Measurements from ENCODE around the gene HOMER3. TPM values are rescaled to one million over a fixed set of nuclear protein-coding genes. Genes with fewer than 3 reads are reported as not detected.

Gene HOMER3
- total RNA-seq = 1 to 10 TPM in 1 of 3 donors, under 1 TPM in 2; 0.53 to 1.1 (median 0.79) TPM

DNA sequence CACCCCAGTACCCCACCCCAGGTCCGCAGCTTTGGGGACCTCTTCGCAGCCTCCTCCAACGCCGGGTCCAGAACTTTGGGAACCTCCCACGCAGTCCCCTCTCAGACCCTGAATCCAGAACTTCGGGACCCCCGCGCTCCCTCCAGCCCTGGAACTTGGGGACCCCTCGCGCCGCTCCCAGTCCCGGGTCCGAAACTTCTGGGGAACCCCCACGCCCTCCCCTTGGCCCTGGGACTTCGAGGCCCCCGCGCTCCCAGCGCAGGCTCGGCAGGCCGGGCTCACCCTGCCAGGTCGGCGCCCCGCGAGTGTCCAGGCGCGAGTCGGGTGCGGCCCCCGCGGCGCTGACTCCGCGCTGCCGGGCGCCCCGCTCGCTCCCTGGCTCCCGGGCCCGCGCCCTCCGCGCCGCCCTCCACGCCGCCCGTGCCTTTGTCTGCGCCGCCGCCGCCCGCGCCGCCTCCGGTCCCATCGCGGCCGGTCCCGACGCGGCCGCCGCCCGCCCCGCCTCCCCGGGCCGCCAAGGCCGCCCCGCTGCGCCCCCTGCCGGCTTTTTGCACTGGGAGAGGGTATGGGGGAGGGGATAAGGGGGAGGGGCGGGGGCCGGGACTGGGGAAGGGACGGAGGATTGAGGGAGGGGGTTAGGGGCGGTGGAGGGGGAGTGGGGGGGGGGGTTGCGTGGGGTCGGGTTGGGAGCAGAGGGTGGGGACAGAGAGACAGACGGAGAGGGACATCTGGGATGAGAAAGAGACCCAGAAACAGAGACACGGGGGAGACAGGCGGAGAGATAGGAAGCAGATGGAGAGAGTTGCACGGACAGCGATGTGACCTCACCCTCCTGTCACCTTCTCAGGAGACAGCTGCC, at the start of gene HOMER3:
HOMER3 (minus strand) TSS at position 449 of the 859 bp plus-strand sequence. CDS start 2,235 bp downstream, outside the sequence.
- Mint-ChIP-seq H3K27me3 (ENCODE audit: low read depth) (peaks cover 40% of the 10 kb centered on the region), H3K4me1 (ENCODE audit: low read depth) (peaks cover 12% of the 10 kb centered on the region), H3K36me3 (ENCODE audit: insufficient read depth) (no peaks in the 10 kb centered on the region), H3K9me3 (no peaks in the 10 kb centered on the region), H3K4me3 (peak within 1 kb of the TSS; percentile 67)
- peak; percentile 78 for DNase-seq
- peak; percentile 89 to 90 for ATAC-seq

- Mint-ChIP-seq H3K27me3 (ENCODE audit: low read depth) (no peaks in the 10 kb centered on the region), H3K36me3 (ENCODE audit: insufficient read depth) (peaks cover 23% of the 10 kb centered on the region), H3K9me3 (no peaks in the 10 kb centered on the region), H3K4me1 (ENCODE audit: low read depth) (no peaks in the 10 kb centered on the region), H3K4me3 (no peak overlapping the region)
- ATAC-seq = peak in 1 of 2 donors; percentile 27
- no peak for DNase-seq
Observed at GRCh38 chr19:18990128-18990708, 49.2 kb upstream of the HOMER3 start.

DNA sequence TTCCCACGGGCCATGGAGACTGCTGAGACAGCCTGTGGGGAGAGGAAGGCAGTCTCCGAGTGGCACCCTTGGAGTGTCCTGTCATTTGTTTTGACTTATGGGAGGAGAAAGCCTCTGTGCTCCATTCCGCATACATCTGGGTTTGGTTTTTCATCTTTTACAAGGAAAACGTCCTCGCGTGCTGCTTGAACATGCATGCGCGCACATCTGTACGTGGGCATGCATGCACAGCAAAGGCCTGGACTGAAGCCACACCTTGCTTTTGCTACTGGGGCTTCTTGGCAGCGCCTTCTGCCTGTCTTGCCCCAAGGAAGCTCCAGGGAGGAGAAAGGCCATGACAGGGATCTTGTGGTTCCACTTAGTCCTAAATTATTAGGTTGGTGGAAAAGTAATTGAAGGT, 48.3 kb upstream of the HOMER3 start:
- H3K27me3 Mint-ChIP-seq (ENCODE audit: low read depth) = peaks cover 2% of the 10 kb centered on the region

DNA sequence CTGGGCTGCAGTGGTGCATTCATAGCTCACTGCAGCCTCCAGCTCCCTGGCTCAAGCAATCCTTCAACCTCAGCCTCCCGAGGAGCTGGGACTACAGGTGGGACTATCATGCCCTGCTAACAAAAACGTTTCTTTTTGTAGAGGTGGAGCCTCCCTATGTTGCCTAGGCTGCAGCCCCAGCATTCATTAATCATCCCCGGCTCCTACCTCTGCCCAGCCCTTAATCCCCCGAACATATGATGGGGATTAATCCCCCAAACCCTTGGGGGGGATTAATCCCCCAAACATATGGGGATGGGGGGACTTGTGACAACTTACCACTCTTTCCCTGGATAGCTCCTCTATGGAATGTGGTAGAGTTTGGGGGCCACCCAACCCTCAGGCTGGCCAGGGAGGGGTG, 46.4 kb upstream of the HOMER3 start:
- H3K36me3 Mint-ChIP-seq (ENCODE audit: insufficient read depth) = peaks cover 5% of the 10 kb centered on the region
- H3K9me3 Mint-ChIP-seq = no peaks in the 10 kb centered on the region
- ATAC-seq = no peak
- no peak for DNase-seq
- peaks cover 8% of the 10 kb centered on the region for H3K27me3 Mint-ChIP-seq (ENCODE audit: low read depth)
- no peak overlapping the region for H3K4me3 Mint-ChIP-seq
- no peaks in the 10 kb centered on the region for H3K4me1 Mint-ChIP-seq (ENCODE audit: low read depth)

More for the DNA sequence above, 48.3 kb upstream of the HOMER3 start:
- Mint-ChIP-seq H3K4me1 (ENCODE audit: low read depth) (no peaks in the 10 kb centered on the region), H3K4me3 (no peak overlapping the region), H3K9me3 (no peaks in the 10 kb centered on the region), H3K36me3 (ENCODE audit: insufficient read depth) (peaks cover 22% of the 10 kb centered on the region)
- DNase-seq (no peak), ATAC-seq (no peak)

DNA sequence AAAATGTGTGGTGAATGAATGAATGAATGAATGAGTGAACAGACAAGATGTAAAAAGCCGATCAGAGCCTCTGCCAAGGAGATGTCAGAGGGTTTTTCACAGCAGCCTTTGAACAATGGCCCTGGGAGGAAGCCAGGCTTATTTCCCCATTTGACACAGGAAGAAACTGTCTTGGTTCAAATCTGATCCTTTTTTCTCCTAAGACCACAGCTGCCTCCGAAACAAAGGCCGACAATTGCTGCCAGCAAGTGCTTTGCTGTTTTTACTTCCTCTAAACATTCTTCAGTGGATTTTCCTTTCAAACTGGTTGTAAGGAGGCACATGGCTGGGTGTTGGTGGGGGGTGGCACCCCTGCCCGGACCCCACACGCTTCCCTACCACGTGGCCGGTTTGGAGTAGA, 44.2 kb upstream of the HOMER3 start:
- no peaks in the 10 kb centered on the region for H3K4me1 Mint-ChIP-seq (ENCODE audit: low read depth)
- no peak for ATAC-seq
- DNase-seq = no peak
- H3K36me3 Mint-ChIP-seq (ENCODE audit: insufficient read depth) = no peaks in the 10 kb centered on the region
- H3K27me3 Mint-ChIP-seq (ENCODE audit: low read depth) = peaks cover 16% of the 10 kb centered on the region
- no peak overlapping the region for H3K4me3 Mint-ChIP-seq
- H3K9me3 Mint-ChIP-seq = no peaks in the 10 kb centered on the region

- Mint-ChIP-seq H3K4me1 (ENCODE audit: low read depth) (no peaks in the 10 kb centered on the region), H3K36me3 (ENCODE audit: insufficient read depth) (no peaks in the 10 kb centered on the region), H3K27me3 (ENCODE audit: low read depth) (peaks cover 17% of the 10 kb centered on the region), H3K4me3 (no peak overlapping the region), H3K9me3 (no peaks in the 10 kb centered on the region)
- DNase-seq = no peak
- no peak for ATAC-seq
Observed at GRCh38 chr19:18984251-18984650, 43.2 kb upstream of the HOMER3 start.

DNA sequence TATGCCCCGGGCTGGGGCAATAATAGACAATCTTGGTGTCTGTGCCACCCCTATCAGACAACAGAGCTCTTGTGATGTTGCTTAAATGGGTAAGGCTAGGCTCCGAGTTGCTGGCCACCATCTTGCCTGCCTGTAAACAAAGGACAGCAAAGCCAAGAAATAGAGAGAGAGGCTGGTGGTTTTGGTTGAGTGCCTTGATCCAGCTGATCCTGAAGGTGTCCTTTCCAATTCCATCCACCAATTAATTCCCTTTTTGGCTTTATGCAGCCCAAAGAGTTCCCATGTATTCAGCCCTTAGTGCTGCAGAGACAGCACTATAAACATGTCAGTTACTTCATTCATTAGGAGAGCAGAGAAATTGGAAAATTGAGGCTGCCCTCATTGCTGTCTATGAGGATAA, 41.7 kb upstream of the HOMER3 start:
- H3K9me3 Mint-ChIP-seq = no peaks in the 10 kb centered on the region
- H3K27me3 Mint-ChIP-seq (ENCODE audit: low read depth) = peaks cover 17% of the 10 kb centered on the region
- DNase-seq (no peak), ATAC-seq (no peak)
- no peaks in the 10 kb centered on the region for H3K36me3 Mint-ChIP-seq (ENCODE audit: insufficient read depth)
- H3K4me3 Mint-ChIP-seq = no peak overlapping the region
- no peaks in the 10 kb centered on the region for H3K4me1 Mint-ChIP-seq (ENCODE audit: low read depth)

DNA sequence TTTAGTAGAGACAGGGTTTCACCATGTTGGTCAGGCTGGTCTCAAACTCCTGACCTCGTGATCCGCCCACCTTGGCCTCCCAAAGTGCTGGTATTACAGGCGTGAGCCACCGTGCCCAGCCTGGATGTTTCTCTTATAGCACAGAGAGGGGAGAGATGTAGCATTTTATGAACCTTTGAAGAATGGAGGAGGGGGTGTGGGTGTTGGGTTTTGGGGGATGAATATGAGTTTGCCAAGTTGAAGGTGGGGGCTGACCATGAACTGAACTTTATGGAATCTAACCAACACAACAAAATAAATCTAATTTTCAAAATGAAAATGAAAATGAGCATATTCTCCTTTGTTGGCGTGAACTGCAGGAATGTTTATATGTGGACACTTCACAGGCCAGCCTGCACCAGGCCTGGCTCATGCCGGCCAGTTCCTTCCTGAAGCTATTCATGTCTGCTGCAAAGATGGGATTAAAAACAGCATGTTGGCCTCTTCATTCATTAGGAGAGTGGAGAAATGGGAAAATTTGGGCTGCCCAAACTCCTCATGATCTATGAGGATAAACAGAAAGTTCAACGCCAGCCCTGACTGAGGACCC, 39.5 kb upstream of the HOMER3 start:
- Mint-ChIP-seq H3K4me1 (ENCODE audit: low read depth) (no peaks in the 10 kb centered on the region), H3K9me3 (no peaks in the 10 kb centered on the region), H3K4me3 (no peak overlapping the region), H3K27me3 (ENCODE audit: low read depth) (peaks cover 17% of the 10 kb centered on the region), H3K36me3 (ENCODE audit: insufficient read depth) (no peaks in the 10 kb centered on the region)
- ATAC-seq (no peak), DNase-seq (no peak)

- H3K4me1 Mint-ChIP-seq (ENCODE audit: low read depth) = no peaks in the 10 kb centered on the region
- ATAC-seq = no peak
- no peaks in the 10 kb centered on the region for H3K36me3 Mint-ChIP-seq (ENCODE audit: insufficient read depth)
- DNase-seq = no peak
- H3K4me3 Mint-ChIP-seq = no peak overlapping the region
- peaks cover 16% of the 10 kb centered on the region for H3K27me3 Mint-ChIP-seq (ENCODE audit: low read depth)
- no peaks in the 10 kb centered on the region for H3K9me3 Mint-ChIP-seq
Observed at GRCh38 chr19:18978616-18979015, 37.6 kb upstream of the HOMER3 start.

GRCh38 chr19:18975869-18976268, 34.9 kb upstream of the HOMER3 start:
- Mint-ChIP-seq H3K9me3 (no peaks in the 10 kb centered on the region), H3K4me3 (no peak overlapping the region), H3K4me1 (ENCODE audit: low read depth) (peaks cover 2% of the 10 kb centered on the region), H3K36me3 (ENCODE audit: insufficient read depth) (no peaks in the 10 kb centered on the region), H3K27me3 (ENCODE audit: low read depth) (peaks cover 6% of the 10 kb centered on the region)
- DNase-seq = no peak
- ATAC-seq = no peak

DNA sequence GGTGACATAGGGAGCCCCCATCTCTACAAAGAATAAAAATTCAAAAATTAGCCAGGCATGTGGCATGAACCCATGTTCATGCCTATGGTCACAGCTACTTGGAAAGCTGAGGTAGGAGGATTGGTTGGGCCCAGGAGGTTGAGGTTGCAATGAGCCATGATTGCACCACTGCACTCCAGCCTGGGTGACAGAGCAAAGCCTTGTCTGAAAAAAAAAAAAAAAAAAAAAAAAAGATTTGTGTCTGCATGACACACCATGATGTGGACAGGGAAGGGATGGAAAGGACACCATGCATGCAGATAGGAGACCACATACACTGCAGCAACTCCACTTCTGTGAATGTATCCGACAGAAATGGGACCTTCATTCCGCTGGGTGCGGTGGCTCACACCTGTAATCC, 34.0 kb upstream of the HOMER3 start:
- Mint-ChIP-seq H3K27me3 (ENCODE audit: low read depth) (peaks cover 5% of the 10 kb centered on the region), H3K9me3 (no peaks in the 10 kb centered on the region), H3K4me3 (no peak overlapping the region), H3K4me1 (ENCODE audit: low read depth) (peaks cover 2% of the 10 kb centered on the region), H3K36me3 (ENCODE audit: insufficient read depth) (no peaks in the 10 kb centered on the region)
- no peak for DNase-seq
- ATAC-seq = no peak

DNA sequence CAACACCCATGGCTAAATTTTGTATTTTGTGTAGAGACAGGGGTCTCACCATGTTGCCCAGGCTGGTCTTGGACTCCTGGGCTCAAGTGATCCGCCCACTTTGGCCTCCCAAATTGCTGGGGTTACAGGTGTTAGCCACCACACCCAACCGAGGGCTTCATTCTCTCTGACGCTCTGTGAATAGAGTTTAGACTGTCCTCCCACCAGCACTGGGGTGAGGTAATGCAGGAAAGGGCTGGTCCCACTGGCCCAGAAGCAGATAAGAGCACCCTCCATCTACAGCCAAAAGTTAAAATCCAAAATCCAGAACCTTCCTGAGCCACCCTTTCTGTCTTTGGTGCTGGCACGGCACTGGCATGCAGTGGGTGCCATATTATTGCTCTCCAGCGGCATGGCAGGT, 31.8 kb upstream of the HOMER3 start:
- ATAC-seq (no peak), DNase-seq (no peak)
- no peaks in the 10 kb centered on the region for H3K36me3 Mint-ChIP-seq (ENCODE audit: insufficient read depth)
- no peak overlapping the region for H3K4me3 Mint-ChIP-seq
- H3K9me3 Mint-ChIP-seq = no peaks in the 10 kb centered on the region
- H3K4me1 Mint-ChIP-seq (ENCODE audit: low read depth) = peaks cover 2% of the 10 kb centered on the region
- peaks cover 5% of the 10 kb centered on the region for H3K27me3 Mint-ChIP-seq (ENCODE audit: low read depth)

DNA sequence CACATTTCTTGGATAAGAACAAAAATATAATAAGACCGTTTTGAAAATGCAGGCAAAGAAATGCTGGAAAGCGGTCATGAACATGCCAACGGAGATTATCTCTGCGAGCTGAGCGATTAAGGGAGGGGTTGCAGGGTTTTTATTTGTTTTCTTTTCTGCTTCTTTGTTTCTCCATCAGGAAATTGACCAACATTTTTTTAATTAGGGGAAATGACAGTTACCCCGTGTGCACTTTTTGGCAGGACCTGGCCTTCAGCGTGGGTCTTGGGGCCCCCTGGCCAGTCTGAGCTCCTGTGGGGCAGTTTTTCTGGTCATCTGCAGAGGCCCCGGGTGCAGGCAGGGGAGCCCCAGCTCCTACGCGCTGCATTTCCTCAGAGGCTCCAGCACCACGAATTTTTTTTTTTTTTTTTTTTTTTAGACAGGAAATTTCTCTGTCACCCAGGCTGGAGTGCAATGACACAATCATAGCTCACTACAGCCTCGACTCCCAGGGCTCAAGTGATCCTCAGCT, 31.3 kb upstream of the HOMER3 start:
- H3K9me3 Mint-ChIP-seq = no peaks in the 10 kb centered on the region
- no peaks in the 10 kb centered on the region for H3K36me3 Mint-ChIP-seq (ENCODE audit: insufficient read depth)
- no peak for DNase-seq
- no peak overlapping the region for H3K4me3 Mint-ChIP-seq
- H3K27me3 Mint-ChIP-seq (ENCODE audit: low read depth) = peaks cover 7% of the 10 kb centered on the region
- ATAC-seq = no peak
- peaks cover 2% of the 10 kb centered on the region for H3K4me1 Mint-ChIP-seq (ENCODE audit: low read depth)

- H3K4me1 Mint-ChIP-seq (ENCODE audit: low read depth) = peaks cover 2% of the 10 kb centered on the region
- H3K36me3 Mint-ChIP-seq (ENCODE audit: insufficient read depth) = no peaks in the 10 kb centered on the region
- no peak overlapping the region for H3K4me3 Mint-ChIP-seq
- H3K9me3 Mint-ChIP-seq = no peaks in the 10 kb centered on the region
- H3K27me3 Mint-ChIP-seq (ENCODE audit: low read depth) = peaks cover 7% of the 10 kb centered on the region
- DNase-seq = no peak
- no peak for ATAC-seq
Observed at GRCh38 chr19:18969931-18970659, 29.1 kb upstream of the HOMER3 start.
